WTC11 (cell line): ENCODE results near the gene WSCD2. TPM values are rescaled to one million over a fixed set of nuclear protein-coding genes. Genes with fewer than 3 reads are reported as not detected.

Experiments
- ATAC-seq: fragments of 200-7000 bp; cut with Tn5 transposase; 2 replicates; pipeline ENCODE4 v1.10.0; 2021; ENCODE audit warnings: mild to moderate bottlenecking, moderate library complexity
- CTCF ChIA-PET: fragments of 300-600 bp; sonication (Branson Sonifier 250); formaldehyde crosslinking; loops from one replicate; lab custom pipeline; 2021; ENCODE audit warnings: antibody characterized with exemption; lab: Charles Lee
- POLR2A ChIA-PET: fragments of 350-600 bp; sonication (Branson Sonifier 250); formaldehyde crosslinking; loops from one replicate; lab custom pipeline; 2021; ENCODE audit warnings: antibody characterized with exemption; lab: Charles Lee
- DNase-seq: peaks from one replicate; pipeline ENCODE4 v3.0.0; 2021; ENCODE audit warnings: low spot score
- H3K27ac Mint-ChIP-seq: 2 replicates; pipeline ENCODE4 v1.8.0; 2021; ENCODE audit warnings: mixed read lengths
- H3K27me3 Mint-ChIP-seq: 2 replicates; pipeline ENCODE4 v1.8.0; 2021; ENCODE audit warnings: low read depth, mild to moderate bottlenecking, moderate library complexity, mixed read lengths
- H3K36me3 Mint-ChIP-seq: 2 replicates; pipeline ENCODE4 v1.8.0; 2021; ENCODE audit warnings: mixed read lengths
- H3K4me1 Mint-ChIP-seq: 2 replicates; pipeline ENCODE4 v1.8.0; 2022; ENCODE audit warnings: mixed read lengths
- H3K4me3 Mint-ChIP-seq: 2 replicates; pipeline ENCODE4 v1.8.0; 2021; ENCODE audit warnings: mild to moderate bottlenecking, moderate library complexity, mixed read lengths
- H3K9me3 Mint-ChIP-seq: 2 replicates; pipeline ENCODE4 v1.8.0; 2021; ENCODE audit warnings: mixed read lengths
- CREM ChIP-seq: sonication (generic); formaldehyde crosslinking; IDR thresholded peaks from 2 replicates; pipeline ENCODE4 v1.8.1; 2022; ENCODE audit warnings: mild to moderate bottlenecking, missing genetic modification reagents, moderate library complexity
- ESRRA ChIP-seq: sonication (generic); formaldehyde crosslinking; IDR thresholded peaks from 2 replicates; pipeline ENCODE4 v1.8.1; 2022; ENCODE audit warnings: mild to moderate bottlenecking, missing genetic modification reagents, borderline replicate concordance
- GTF2I ChIP-seq: fragments of 250-450 bp; sonication (Bioruptor Pico); conservative IDR thresholded peaks from 2 replicates; pipeline ENCODE4 v1.4.0; 2021; ENCODE audit warnings: mild to moderate bottlenecking
- KAT7 ChIP-seq: sonication (generic); formaldehyde crosslinking; IDR thresholded peaks from 2 replicates; pipeline ENCODE4 v1.8.1; 2023; ENCODE audit warnings: missing genetic modification reagents, mild to moderate bottlenecking, borderline replicate concordance
- NFATC4 ChIP-seq: fragments of 250-450 bp; sonication (Bioruptor Pico); IDR thresholded peaks from 2 replicates; pipeline ENCODE4 v1.9.0; 2021; ENCODE audit warnings: mild to moderate bottlenecking
- NFE2L1 ChIP-seq: sonication (generic); formaldehyde crosslinking; IDR thresholded peaks from 2 replicates; pipeline ENCODE4 v1.8.1; 2023; ENCODE audit warnings: missing genetic modification reagents
- NFYB ChIP-seq: sonication (generic); formaldehyde crosslinking; conservative IDR thresholded peaks from 2 replicates; pipeline ENCODE4 v1.8.0; 2022; ENCODE audit warnings: low read depth, missing genetic modification reagents
- NR2C2 ChIP-seq: sonication (generic); formaldehyde crosslinking; IDR thresholded peaks from 2 replicates; pipeline ENCODE4 v1.8.0; 2022; ENCODE audit warnings: mild to moderate bottlenecking, missing genetic modification reagents
- OVOL2 ChIP-seq: fragments of 250-450 bp; sonication (Bioruptor Pico); IDR thresholded peaks from 2 replicates; pipeline ENCODE4 v1.9.0; 2021; ENCODE audit warnings: mild to moderate bottlenecking, borderline replicate concordance
- PRRX2 ChIP-seq: fragments of 250-450 bp; sonication (Bioruptor Pico); IDR thresholded peaks from 2 replicates; pipeline ENCODE4 v1.8.0; 2021; ENCODE audit warnings: mild to moderate bottlenecking
- ZNF138 ChIP-seq: sonication (generic); formaldehyde crosslinking; conservative IDR thresholded peaks from 2 replicates; pipeline ENCODE4 v1.8.1; 2022; ENCODE audit warnings: mild to moderate bottlenecking, moderate library complexity, missing genetic modification reagents
- ZNF219 ChIP-seq: sonication (generic); formaldehyde crosslinking; IDR thresholded peaks from 2 replicates; pipeline ENCODE4 v1.8.0; 2023; ENCODE audit warnings: missing genetic modification reagents, mild to moderate bottlenecking, borderline replicate concordance
- total RNA-seq: library from RNA; stranded (reverse); gene quantifications from 3 replicates; pipeline ENCODE4 v1.2.3, GENCODE V29; 2021
- TF ChIP-seq, protein P1 (sequence below): fragments of 200-600 bp; IDR thresholded peaks from 2 replicates; pipeline ENCODE4 v1.8.0; 2022; ENCODE audit warnings: antibody characterized with exemption
- TF ChIP-seq, protein P2 (sequence below): sonication (generic); formaldehyde crosslinking; IDR thresholded peaks from 2 replicates; pipeline ENCODE4 v1.8.0; 2022; ENCODE audit warnings: mild to moderate bottlenecking, missing genetic modification reagents
- TF ChIP-seq, protein P3 (sequence below): sonication (generic); formaldehyde crosslinking; IDR thresholded peaks from 2 replicates; pipeline ENCODE4 v1.8.1; 2023; ENCODE audit warnings: mild to moderate bottlenecking, missing genetic modification reagents, borderline replicate concordance
- TF ChIP-seq, protein P4 (sequence below): sonication (generic); formaldehyde crosslinking; IDR thresholded peaks from 2 replicates; pipeline ENCODE4 v1.8.0; 2022; ENCODE audit warnings: mild to moderate bottlenecking, missing genetic modification reagents
- TF ChIP-seq, protein P5 (sequence below): sonication (generic); formaldehyde crosslinking; IDR thresholded peaks from 2 replicates; pipeline ENCODE4 v1.8.0; 2022; ENCODE audit warnings: mild to moderate bottlenecking, missing genetic modification reagents
- TF ChIP-seq, protein P6 (sequence below): sonication (generic); formaldehyde crosslinking; IDR thresholded peaks from 2 replicates; pipeline ENCODE4 v1.8.1; 2023; ENCODE audit warnings: mild to moderate bottlenecking, missing genetic modification reagents, moderate library complexity
- TF ChIP-seq, protein P7 (sequence below): sonication (generic); formaldehyde crosslinking; conservative IDR thresholded peaks from 2 replicates; pipeline ENCODE4 v1.8.1; 2022; ENCODE audit warnings: mild to moderate bottlenecking, missing genetic modification reagents

Gene WSCD2
- total RNA-seq, 1 experiment from 2014 or later = 1.1 TPM

DNA sequence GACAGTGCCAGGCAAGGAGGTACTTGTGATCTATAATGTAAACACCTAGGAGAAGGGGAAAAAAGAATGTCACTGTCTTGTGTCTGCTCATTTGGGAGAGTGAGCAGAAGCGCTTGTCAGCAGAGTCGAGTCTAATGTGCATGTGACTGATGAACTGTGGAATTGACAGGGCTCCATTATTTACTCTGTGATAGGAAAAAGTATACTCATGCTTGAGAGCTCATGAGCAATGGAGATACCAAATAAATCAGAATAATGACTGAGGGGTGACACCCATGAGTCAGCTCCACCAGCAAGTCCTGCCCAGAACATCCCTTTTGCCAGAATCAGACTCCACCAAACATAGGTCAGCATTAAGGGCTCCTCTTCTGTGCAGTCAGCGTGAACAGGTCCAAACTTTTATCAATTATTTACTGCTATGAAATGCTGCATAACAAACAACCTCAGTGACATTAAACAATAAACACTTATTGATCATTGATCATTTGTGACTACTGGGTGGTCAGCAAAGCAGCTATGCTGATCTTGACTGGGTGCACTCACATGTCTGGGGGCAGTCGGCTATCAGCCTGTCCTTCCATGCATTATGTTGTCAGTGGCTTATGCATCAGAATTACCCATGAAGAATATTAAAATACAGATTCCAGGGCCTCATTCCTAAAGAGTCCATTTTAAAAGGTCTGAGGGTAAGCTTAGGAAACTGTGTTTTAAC lies 29.2 kb upstream of the WSCD2 start:
- Mint-ChIP-seq H3K36me3 (no peaks in the 10 kb centered on the region), H3K27ac (no peak overlapping the region), H3K4me3 (no peak overlapping the region), H3K9me3 (no peaks in the 10 kb centered on the region), H3K4me1 (peaks cover 16% of the 10 kb centered on the region), H3K27me3 (no peaks in the 10 kb centered on the region)
- no peak for ATAC-seq
- CTCF ChIA-PET = interaction anchor here (1.2 to 1.6 kb wide), 2 partner anchors 107 to 411 kb away, joined by 3 to 4 read pairs; no protein-coding TSS in a partner anchor
- POLR2A ChIA-PET = no interaction called here
- TF ChIP-seq, protein P1, sequence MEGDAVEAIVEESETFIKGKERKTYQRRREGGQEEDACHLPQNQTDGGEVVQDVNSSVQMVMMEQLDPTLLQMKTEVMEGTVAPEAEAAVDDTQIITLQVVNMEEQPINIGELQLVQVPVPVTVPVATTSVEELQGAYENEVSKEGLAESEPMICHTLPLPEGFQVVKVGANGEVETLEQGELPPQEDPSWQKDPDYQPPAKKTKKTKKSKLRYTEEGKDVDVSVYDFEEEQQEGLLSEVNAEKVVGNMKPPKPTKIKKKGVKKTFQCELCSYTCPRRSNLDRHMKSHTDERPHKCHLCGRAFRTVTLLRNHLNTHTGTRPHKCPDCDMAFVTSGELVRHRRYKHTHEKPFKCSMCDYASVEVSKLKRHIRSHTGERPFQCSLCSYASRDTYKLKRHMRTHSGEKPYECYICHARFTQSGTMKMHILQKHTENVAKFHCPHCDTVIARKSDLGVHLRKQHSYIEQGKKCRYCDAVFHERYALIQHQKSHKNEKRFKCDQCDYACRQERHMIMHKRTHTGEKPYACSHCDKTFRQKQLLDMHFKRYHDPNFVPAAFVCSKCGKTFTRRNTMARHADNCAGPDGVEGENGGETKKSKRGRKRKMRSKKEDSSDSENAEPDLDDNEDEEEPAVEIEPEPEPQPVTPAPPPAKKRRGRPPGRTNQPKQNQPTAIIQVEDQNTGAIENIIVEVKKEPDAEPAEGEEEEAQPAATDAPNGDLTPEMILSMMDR = no peak
- TF ChIP-seq CREM (CRISPR knock-in tag) (no peak), KAT7 (no peak), GTF2I (CRISPR knock-in tag) (no peak), PRRX2 (CRISPR knock-in tag) (no peak), ZNF219 (CRISPR knock-in tag) (no peak), ZNF138 (CRISPR knock-in tag) (no peak), NR2C2 (CRISPR knock-in tag) (no peak), NFE2L1 (CRISPR knock-in tag) (no peak), NFATC4 (CRISPR knock-in tag) (no peak), ESRRA (CRISPR knock-in tag) (no peak), OVOL2 (CRISPR knock-in tag) (no peak), NFYB (CRISPR knock-in tag) (no peak)
- TF ChIP-seq, protein P2, sequence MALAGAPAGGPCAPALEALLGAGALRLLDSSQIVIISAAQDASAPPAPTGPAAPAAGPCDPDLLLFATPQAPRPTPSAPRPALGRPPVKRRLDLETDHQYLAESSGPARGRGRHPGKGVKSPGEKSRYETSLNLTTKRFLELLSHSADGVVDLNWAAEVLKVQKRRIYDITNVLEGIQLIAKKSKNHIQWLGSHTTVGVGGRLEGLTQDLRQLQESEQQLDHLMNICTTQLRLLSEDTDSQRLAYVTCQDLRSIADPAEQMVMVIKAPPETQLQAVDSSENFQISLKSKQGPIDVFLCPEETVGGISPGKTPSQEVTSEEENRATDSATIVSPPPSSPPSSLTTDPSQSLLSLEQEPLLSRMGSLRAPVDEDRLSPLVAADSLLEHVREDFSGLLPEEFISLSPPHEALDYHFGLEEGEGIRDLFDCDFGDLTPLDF = no peak
- TF ChIP-seq, protein P3, sequence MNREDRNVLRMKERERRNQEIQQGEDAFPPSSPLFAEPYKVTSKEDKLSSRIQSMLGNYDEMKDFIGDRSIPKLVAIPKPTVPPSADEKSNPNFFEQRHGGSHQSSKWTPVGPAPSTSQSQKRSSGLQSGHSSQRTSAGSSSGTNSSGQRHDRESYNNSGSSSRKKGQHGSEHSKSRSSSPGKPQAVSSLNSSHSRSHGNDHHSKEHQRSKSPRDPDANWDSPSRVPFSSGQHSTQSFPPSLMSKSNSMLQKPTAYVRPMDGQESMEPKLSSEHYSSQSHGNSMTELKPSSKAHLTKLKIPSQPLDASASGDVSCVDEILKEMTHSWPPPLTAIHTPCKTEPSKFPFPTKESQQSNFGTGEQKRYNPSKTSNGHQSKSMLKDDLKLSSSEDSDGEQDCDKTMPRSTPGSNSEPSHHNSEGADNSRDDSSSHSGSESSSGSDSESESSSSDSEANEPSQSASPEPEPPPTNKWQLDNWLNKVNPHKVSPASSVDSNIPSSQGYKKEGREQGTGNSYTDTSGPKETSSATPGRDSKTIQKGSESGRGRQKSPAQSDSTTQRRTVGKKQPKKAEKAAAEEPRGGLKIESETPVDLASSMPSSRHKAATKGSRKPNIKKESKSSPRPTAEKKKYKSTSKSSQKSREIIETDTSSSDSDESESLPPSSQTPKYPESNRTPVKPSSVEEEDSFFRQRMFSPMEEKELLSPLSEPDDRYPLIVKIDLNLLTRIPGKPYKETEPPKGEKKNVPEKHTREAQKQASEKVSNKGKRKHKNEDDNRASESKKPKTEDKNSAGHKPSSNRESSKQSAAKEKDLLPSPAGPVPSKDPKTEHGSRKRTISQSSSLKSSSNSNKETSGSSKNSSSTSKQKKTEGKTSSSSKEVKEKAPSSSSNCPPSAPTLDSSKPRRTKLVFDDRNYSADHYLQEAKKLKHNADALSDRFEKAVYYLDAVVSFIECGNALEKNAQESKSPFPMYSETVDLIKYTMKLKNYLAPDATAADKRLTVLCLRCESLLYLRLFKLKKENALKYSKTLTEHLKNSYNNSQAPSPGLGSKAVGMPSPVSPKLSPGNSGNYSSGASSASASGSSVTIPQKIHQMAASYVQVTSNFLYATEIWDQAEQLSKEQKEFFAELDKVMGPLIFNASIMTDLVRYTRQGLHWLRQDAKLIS (CRISPR knock-in tag) = no peak
- TF ChIP-seq, protein P4, sequence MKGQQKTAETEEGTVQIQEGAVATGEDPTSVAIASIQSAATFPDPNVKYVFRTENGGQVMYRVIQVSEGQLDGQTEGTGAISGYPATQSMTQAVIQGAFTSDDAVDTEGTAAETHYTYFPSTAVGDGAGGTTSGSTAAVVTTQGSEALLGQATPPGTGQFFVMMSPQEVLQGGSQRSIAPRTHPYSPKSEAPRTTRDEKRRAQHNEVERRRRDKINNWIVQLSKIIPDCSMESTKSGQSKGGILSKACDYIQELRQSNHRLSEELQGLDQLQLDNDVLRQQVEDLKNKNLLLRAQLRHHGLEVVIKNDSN (CRISPR knock-in tag) = no peak
- TF ChIP-seq, protein P5, sequence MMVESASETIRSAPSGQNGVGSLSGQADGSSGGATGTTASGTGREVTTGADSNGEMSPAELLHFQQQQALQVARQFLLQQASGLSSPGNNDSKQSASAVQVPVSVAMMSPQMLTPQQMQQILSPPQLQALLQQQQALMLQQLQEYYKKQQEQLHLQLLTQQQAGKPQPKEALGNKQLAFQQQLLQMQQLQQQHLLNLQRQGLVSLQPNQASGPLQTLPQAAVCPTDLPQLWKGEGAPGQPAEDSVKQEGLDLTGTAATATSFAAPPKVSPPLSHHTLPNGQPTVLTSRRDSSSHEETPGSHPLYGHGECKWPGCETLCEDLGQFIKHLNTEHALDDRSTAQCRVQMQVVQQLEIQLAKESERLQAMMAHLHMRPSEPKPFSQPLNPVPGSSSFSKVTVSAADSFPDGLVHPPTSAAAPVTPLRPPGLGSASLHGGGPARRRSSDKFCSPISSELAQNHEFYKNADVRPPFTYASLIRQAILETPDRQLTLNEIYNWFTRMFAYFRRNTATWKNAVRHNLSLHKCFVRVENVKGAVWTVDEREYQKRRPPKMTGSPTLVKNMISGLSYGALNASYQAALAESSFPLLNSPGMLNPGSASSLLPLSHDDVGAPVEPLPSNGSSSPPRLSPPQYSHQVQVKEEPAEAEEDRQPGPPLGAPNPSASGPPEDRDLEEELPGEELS (CRISPR knock-in tag) = no peak
- TF ChIP-seq, protein P6, sequence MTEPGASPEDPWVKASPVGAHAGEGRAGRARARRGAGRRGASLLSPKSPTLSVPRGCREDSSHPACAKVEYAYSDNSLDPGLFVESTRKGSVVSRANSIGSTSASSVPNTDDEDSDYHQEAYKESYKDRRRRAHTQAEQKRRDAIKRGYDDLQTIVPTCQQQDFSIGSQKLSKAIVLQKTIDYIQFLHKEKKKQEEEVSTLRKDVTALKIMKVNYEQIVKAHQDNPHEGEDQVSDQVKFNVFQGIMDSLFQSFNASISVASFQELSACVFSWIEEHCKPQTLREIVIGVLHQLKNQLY (CRISPR knock-in tag) = no peak
- TF ChIP-seq, protein P7, sequence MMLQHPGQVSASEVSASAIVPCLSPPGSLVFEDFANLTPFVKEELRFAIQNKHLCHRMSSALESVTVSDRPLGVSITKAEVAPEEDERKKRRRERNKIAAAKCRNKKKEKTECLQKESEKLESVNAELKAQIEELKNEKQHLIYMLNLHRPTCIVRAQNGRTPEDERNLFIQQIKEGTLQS = no peak
- TF ChIP-seq, all 79 proteins: peak for 0
- DNase-seq = no peak
